ENCODE measurements around the gene CCL4L2. TPM values are rescaled to one million over a fixed set of nuclear protein-coding genes. Genes with fewer than 3 reads are reported as not detected.
A peak's percentile ranks its signal among the peaks of the same experiment; 100 is the strongest.
"Not testable (repeated sequence)": the region's sequence is repeated elsewhere in the genome, so short reads cannot be mapped to it uniquely, and the experiment has no call there.

Gene CCL4L2
- total and polyA plus RNA-seq, 8 donors: 0.81 to 37.6 (median 4.1) TPM

- peak overlapping the region in 1 of 2 donors; percentile 82 for H3K27ac ChIP-seq
- H3K4me3 ChIP-seq: no peak overlapping the region
- DNase-seq (no peak), ATAC-seq (peak; percentile 73)
- no peaks in the 10 kb centered on the region for H3K36me3 ChIP-seq
- intact Hi-C loops (cut with DNase I): no loop called here
- H3K27me3 ChIP-seq: peaks cover 0 to 30% of the 10 kb centered on the region in 2 donors
- H3K9me3 ChIP-seq: no peaks in the 10 kb centered on the region
- H3K4me1 ChIP-seq: peaks cover 0 to 70% of the 10 kb centered on the region in 2 donors
- TF ChIP-seq, protein P1, sequence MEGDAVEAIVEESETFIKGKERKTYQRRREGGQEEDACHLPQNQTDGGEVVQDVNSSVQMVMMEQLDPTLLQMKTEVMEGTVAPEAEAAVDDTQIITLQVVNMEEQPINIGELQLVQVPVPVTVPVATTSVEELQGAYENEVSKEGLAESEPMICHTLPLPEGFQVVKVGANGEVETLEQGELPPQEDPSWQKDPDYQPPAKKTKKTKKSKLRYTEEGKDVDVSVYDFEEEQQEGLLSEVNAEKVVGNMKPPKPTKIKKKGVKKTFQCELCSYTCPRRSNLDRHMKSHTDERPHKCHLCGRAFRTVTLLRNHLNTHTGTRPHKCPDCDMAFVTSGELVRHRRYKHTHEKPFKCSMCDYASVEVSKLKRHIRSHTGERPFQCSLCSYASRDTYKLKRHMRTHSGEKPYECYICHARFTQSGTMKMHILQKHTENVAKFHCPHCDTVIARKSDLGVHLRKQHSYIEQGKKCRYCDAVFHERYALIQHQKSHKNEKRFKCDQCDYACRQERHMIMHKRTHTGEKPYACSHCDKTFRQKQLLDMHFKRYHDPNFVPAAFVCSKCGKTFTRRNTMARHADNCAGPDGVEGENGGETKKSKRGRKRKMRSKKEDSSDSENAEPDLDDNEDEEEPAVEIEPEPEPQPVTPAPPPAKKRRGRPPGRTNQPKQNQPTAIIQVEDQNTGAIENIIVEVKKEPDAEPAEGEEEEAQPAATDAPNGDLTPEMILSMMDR (IDR thresholded peaks at IDR 0.05): no peak
Observed at GRCh38 chr17:36188891-36189306, 22.0 kb upstream of the CCL4L2 start.

DNA sequence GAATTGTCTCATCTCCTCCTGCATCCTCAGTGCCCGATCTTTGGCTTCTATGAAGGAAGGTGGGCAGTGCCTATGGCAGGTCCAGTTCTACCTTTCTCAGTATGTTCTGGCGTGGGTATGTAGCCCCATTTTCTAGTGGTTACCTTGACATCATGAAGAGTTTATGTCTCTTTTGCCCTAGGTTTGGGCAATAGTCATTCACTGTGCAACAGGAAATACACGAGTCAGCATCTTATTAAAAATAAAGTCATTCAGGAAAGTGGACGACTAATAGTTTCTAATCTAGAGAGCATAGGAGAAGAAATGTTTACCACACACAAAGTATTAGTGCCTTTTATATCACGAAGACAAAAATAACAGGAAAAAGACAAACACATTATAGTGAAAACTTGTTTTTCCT lies 20.9 kb upstream of the CCL4L2 start:
- H3K4me3 ChIP-seq; ATAC-seq; DNase-seq; intact Hi-C loops (cut with DNase I); H3K36me3 ChIP-seq; H3K9me3 ChIP-seq: not testable (repeated sequence)
- H3K27me3 ChIP-seq: peaks cover 0 to 28% of the 10 kb centered on the region in 2 donors
- H3K4me1 ChIP-seq: peaks cover 0 to 71% of the 10 kb centered on the region in 2 donors
- peak overlapping the region in 1 of 2 donors; percentile 82 for H3K27ac ChIP-seq

- DNase-seq; ATAC-seq; H3K9me3 ChIP-seq; H3K36me3 ChIP-seq; H3K4me3 ChIP-seq; intact Hi-C loops (cut with DNase I): not testable (repeated sequence)
- peaks cover 0 to 31% of the 10 kb centered on the region in 2 donors for H3K27me3 ChIP-seq
- peaks cover 0 to 78% of the 10 kb centered on the region in 2 donors for H3K4me1 ChIP-seq
- H3K27ac ChIP-seq: peak overlapping the region in 1 of 2 donors; percentile 82
Observed at GRCh38 chr17:36190549-36191330, 20.1 kb upstream of the CCL4L2 start.

GRCh38 chr17:36193216-36193775 lies 17.6 kb upstream of the CCL4L2 start:
- Histone ChIP-seq H3K27me3 (peaks cover 0 to 26% of the 10 kb centered on the region in 2 donors), H3K36me3 (no peaks in the 10 kb centered on the region), H3K27ac (peak overlapping the region in 1 of 2 donors; percentile 71), H3K4me1 (peaks cover 0 to 78% of the 10 kb centered on the region in 2 donors), H3K9me3 (no peaks in the 10 kb centered on the region), H3K4me3 (no peak overlapping the region)
- no peak for DNase-seq
- TF ChIP-seq, protein P1 (IDR thresholded peaks at IDR 0.05): no peak
- no peak for ATAC-seq
- intact Hi-C loops (cut with DNase I): no loop called here

GRCh38 chr17:36194147-36194831 lies 16.6 kb upstream of the CCL4L2 start:
- H3K27ac ChIP-seq; ATAC-seq; H3K36me3 ChIP-seq; H3K4me3 ChIP-seq; DNase-seq; intact Hi-C loops (cut with DNase I); H3K9me3 ChIP-seq: not testable (repeated sequence)
- Histone ChIP-seq H3K4me1 (peaks cover 0 to 84% of the 10 kb centered on the region in 2 donors), H3K27me3 (peaks cover 0 to 26% of the 10 kb centered on the region in 2 donors)

- H3K9me3 ChIP-seq; H3K36me3 ChIP-seq; ATAC-seq; intact Hi-C loops (cut with DNase I): not testable (repeated sequence)
- H3K4me3 ChIP-seq: peak overlapping the region in 1 of 2 donors; percentile 15
- peaks cover 0 to 91% of the 10 kb centered on the region in 2 donors for H3K4me1 ChIP-seq
- peak in 1 of 4 donors; percentile 64 for DNase-seq
- peaks cover 0 to 26% of the 10 kb centered on the region in 2 donors for H3K27me3 ChIP-seq
- peak overlapping the region in 1 of 2 donors; percentile 79 for H3K27ac ChIP-seq
Observed at GRCh38 chr17:36194832-36195433, 15.9 kb upstream of the CCL4L2 start.

Data from left lung (tissue), 10 donors.